Endothelial cell of umbilical vein (primary cell): ENCODE measurements around the gene SV2C. TPM values are rescaled to one million over a fixed set of nuclear protein-coding genes. Genes with fewer than 3 reads are reported as not detected.

Source experiments
- BruUV-seq: library from RNA; stranded (reverse); fragments of 400-500 nt; replicated peaks from 2 replicates; lab custom pipeline; 2021; lab: Mats Ljungman, UMichigan
- CTCF ChIA-PET: fragments of 300-600, 350-600 bp; sonication (Branson Sonifier 250); formaldehyde crosslinking; loops from one replicate; lab custom pipeline; 2021; ENCODE audit warnings: antibody characterized with exemption, inconsistent platforms; lab: Charles Lee
- POLR2A ChIA-PET: fragments of 300-600, 350-600 bp; sonication (Branson Sonifier 250); formaldehyde crosslinking; loops from one replicate; lab custom pipeline; 2021; ENCODE audit warnings: antibody characterized with exemption, inconsistent platforms; lab: Charles Lee
- DNase-seq: peaks from one replicate; pipeline ENCODE4 v3.0.0-alpha.2; 2011; ENCODE audit warnings: low read depth, low spot score
- FAIRE-seq: peaks from 2 replicates; lab custom pipeline; 2011; peaks lifted over from hg19 to GRCh38; lab: Jason Lieb, UNC
- H2AFZ ChIP-seq: 2 replicates; pipeline ENCODE4 v1.6.0; 2012; ENCODE audit warnings: low read depth, low read length, control low read depth, inconsistent platforms
- H3K27ac ChIP-seq: 2 replicates; pipeline ENCODE4 v1.5.1; 2011; ENCODE audit warnings: low read depth, mild to moderate bottlenecking, control low read depth, low read length, moderate library complexity; ENCODE audit not compliant: insufficient read depth
- H3K27me3 ChIP-seq, 2 experiments: 2 replicates each; pipeline versions ENCODE4 v1.6.0 to v1.6.1; 2011; ENCODE audit warnings: low read length in 2 of 2, mixed read lengths in 1 of 2; ENCODE audit not compliant: control insufficient read depth in 2 of 2, insufficient read depth in 2 of 2
- H3K36me3 ChIP-seq, 2 experiments: 2 replicates in 1 of 2; 3 replicates in 1 of 2; pipeline ENCODE4 v1.5.1; 2011; ENCODE audit warnings: low read length in 2 of 2, mild to moderate bottlenecking in 1 of 2, moderate library complexity in 1 of 2; ENCODE audit not compliant: control insufficient read depth in 2 of 2, insufficient read depth in 2 of 2; ENCODE audit errors: extremely low read depth in 1 of 2
- H3K4me1 ChIP-seq: 3 replicates; pipeline ENCODE4 v1.5.1; 2011; ENCODE audit warnings: mild to moderate bottlenecking, low read length; ENCODE audit not compliant: control insufficient read depth, insufficient read depth; ENCODE audit errors: extremely low read depth
- H3K4me2 ChIP-seq: 2 replicates; pipeline ENCODE4 v1.6.1; 2011; ENCODE audit warnings: low read length, control low read depth, mixed read lengths; ENCODE audit not compliant: insufficient read depth
- H3K4me3 ChIP-seq, 3 experiments: fragments of 200-600 bp in 1 of 3; sonication (generic), shearing (Covaris generic) in 1 of 3; replicated peaks in 1 of 3; 2 replicates each; pipeline ENCODE4 v1.5.1; 2011 to 2016; ENCODE audit warnings: control low read depth in 3 of 3, low read length in 3 of 3, mild to moderate bottlenecking in 2 of 3, inconsistent platforms in 1 of 3, low read depth in 1 of 3, moderate library complexity in 1 of 3; ENCODE audit not compliant: insufficient read depth in 1 of 3
- H3K79me2 ChIP-seq: 2 replicates; pipeline ENCODE4 v1.6.0; 2012; ENCODE audit warnings: low read length, inconsistent platforms; ENCODE audit not compliant: control insufficient read depth, insufficient read depth
- H3K9ac ChIP-seq: replicated peaks from 2 replicates; pipeline ENCODE3; 2011; ENCODE audit warnings: low read length, control low read depth; ENCODE audit not compliant: insufficient read depth; ENCODE audit errors: extremely low read depth
- H3K9me1 ChIP-seq: replicated peaks from 3 replicates; pipeline ENCODE4 v1.6.0; 2011; ENCODE audit warnings: mild to moderate bottlenecking, low read length; ENCODE audit not compliant: control insufficient read depth, insufficient read depth; ENCODE audit errors: extremely low read depth
- H3K9me3 ChIP-seq: replicated peaks from 2 replicates; pipeline ENCODE4 v1.5.1; 2012; ENCODE audit warnings: low read length, inconsistent platforms; ENCODE audit not compliant: control insufficient read depth, insufficient read depth
- H4K20me1 ChIP-seq: replicated peaks from 2 replicates; pipeline ENCODE3; 2011; ENCODE audit warnings: mild to moderate bottlenecking, low read length; ENCODE audit not compliant: control insufficient read depth, insufficient read depth; ENCODE audit errors: extremely low read depth
- CTCF ChIP-seq, 2 donors: IDR thresholded peaks; 1 replicate in 1 of 2; 2 replicates in 1 of 2; pipeline ENCODE4 v1.5.1; 2011; ENCODE audit warnings: low read length in 2 of 2, mild to moderate bottlenecking in 2 of 2, moderate library complexity in 2 of 2, control low read depth in 1 of 2, inconsistent platforms in 1 of 2, low read depth in 1 of 2; ENCODE audit not compliant: insufficient read depth in 1 of 2; ENCODE audit errors: extremely low read depth in 1 of 2
- FOS ChIP-seq: IDR thresholded peaks from 2 replicates; pipeline ENCODE4 v1.6.1; 2011; ENCODE audit warnings: mild to moderate bottlenecking, low read length, moderate library complexity, borderline replicate concordance; ENCODE audit not compliant: insufficient read depth
- GATA2 ChIP-seq: IDR thresholded peaks from 2 replicates; pipeline ENCODE4 v1.7.0; 2011; ENCODE audit warnings: low read depth, mild to moderate bottlenecking, moderate library complexity, mixed read lengths, low read length; ENCODE audit not compliant: insufficient read length, insufficient read depth
- JUN ChIP-seq: IDR thresholded peaks from 2 replicates; pipeline ENCODE4 v1.6.1; 2011; ENCODE audit warnings: borderline replicate concordance, low read depth; ENCODE audit not compliant: insufficient read length, insufficient read depth
- POLR2AphosphoS5 ChIP-seq: IDR thresholded peaks from 2 replicates; pipeline ENCODE4 v1.6.1; 2012; ENCODE audit warnings: low read depth, mild to moderate bottlenecking, control low read depth, low read length, moderate library complexity; ENCODE audit not compliant: insufficient read depth
- dilution Hi-C: fragments of 300-500 bp; cut with MboI; formaldehyde crosslinking; loops from one replicate; pipeline ENCODE4 v1.15.0; 2019; ENCODE audit warnings: low sequenced_read_pairs; ENCODE audit not compliant: extremely low pct_ligation_motif_present
- intact Hi-C: fragments of 100-400 bp; cut with micrococcal nuclease; formaldehyde crosslinking; loops from one replicate; pipeline ENCODE4 v1.10.0; 2022
- polyA plus RNA-seq, 4 experiments: library from polyadenylated mRNA; depleted of rRNA in 3 of 4; stranded (reverse) in 3 of 4; unstranded in 1 of 4; fragments of >200 nt; gene quantifications; 2 replicates each; pipeline versions ENCODE4 v1.2.1 to v1.2.3, GENCODE V29; 2011 to 2012; ENCODE audit warnings: missing spikeins in 1 of 4
- total RNA-seq: library from RNA; stranded (reverse); gene quantifications from 2 replicates; pipeline ENCODE4 v1.2.3, GENCODE V29; 2021

Gene SV2C
- total and polyA plus RNA-seq, 2 donors (not counting 3 experiments of a cell fraction or from before 2014, with no cell fraction given) = not detected

- H3K9ac ChIP-seq = no peak overlapping the region
- no peak for FAIRE-seq
Observed at GRCh38 chr5:76038212-76038611, 45.0 kb upstream of the SV2C start.

More at GRCh38 chr5:76038212-76038611, 45.0 kb upstream of the SV2C start:
- ChIA-PET CTCF (no interaction called here), POLR2A (no interaction called here)
- H3K4me2 ChIP-seq = no peak overlapping the region
- H3K27me3 ChIP-seq = no peaks in the 10 kb centered on the region
- DNase-seq = no peak
- TF ChIP-seq JUN (no peak), CTCF (IDR thresholded peaks at IDR 0.05; ENCODE audit: extremely low read depth in 1 of 2, insufficient read depth in 1 of 2, low read depth in 1 of 2, low read length in 2 of 2) (no peak), FOS (no peak), GATA2 (no peak), POLR2AphosphoS5 (no peak)
- no peaks in the 10 kb centered on the region for H3K36me3 ChIP-seq
- H3K27ac ChIP-seq = no peak overlapping the region
- no peaks in the 10 kb centered on the region for H3K9me1 ChIP-seq
- intact Hi-C loops (no loop called here), dilution Hi-C loops (no loop called here)
- H3K4me1 ChIP-seq = no peaks in the 10 kb centered on the region
- H4K20me1 ChIP-seq = no peaks in the 10 kb centered on the region
- no peaks in the 10 kb centered on the region for H3K79me2 ChIP-seq
- no TSS peak for BruUV-seq
- H3K4me3 ChIP-seq = no peak overlapping the region
- no peak overlapping the region for H2AFZ ChIP-seq
- H3K9me3 ChIP-seq = no peaks in the 10 kb centered on the region
